Stomach (tissue), 9 donors: ENCODE measurements around the gene FAM228A. TPM values are rescaled to one million over a fixed set of nuclear protein-coding genes. Genes with fewer than 3 reads are reported as not detected.

Experiments used
- DNase-seq, 2 donors: peaks; one replicate each; pipeline versions ENCODE4 v3.0.0 to v3.0.0-alpha.2; 2013 to 2019
- H3K27ac ChIP-seq, 5 donors: fragments of 200-600 bp in 4 of 5; sonication (generic) in 4 of 5; one replicate each; pipeline ENCODE4 v1.5.1; 2013 to 2019; ENCODE audit warnings: mild to moderate bottlenecking in 1 of 5, moderate library complexity in 1 of 5
- H3K27me3 ChIP-seq, 3 donors: fragments of 200-600 bp; sonication (generic); one replicate each; pipeline ENCODE4 v1.5.1; 2017 to 2019; ENCODE audit warnings: mixed run types in 1 of 3
- H3K36me3 ChIP-seq, 4 donors: fragments of 200-600 bp; sonication (generic); 1 replicate in 3 of 4; 2 replicates in 1 of 4; pipeline ENCODE4 v1.5.1; 2016 to 2019
- H3K4me1 ChIP-seq, 4 donors: fragments of 200-600 bp; sonication (generic); one replicate each; pipeline ENCODE4 v1.5.1; 2016 to 2019
- H3K4me3 ChIP-seq, 4 donors: fragments of 200-600 bp; sonication (generic) in 3 of 4; one replicate each; pipeline ENCODE4 v1.5.1; 2016 to 2019; ENCODE audit warnings: mild to moderate bottlenecking in 1 of 4
- H3K9me3 ChIP-seq, 4 donors: fragments of 200-600 bp; sonication (generic); one replicate each; pipeline ENCODE4 v1.5.1; 2016 to 2019
- EP300 ChIP-seq: sonication (generic); formaldehyde crosslinking; IDR thresholded peaks from one replicate; pipeline ENCODE4 v1.6.1; 2017; ENCODE audit warnings: antibody characterized with exemption
- POLR2A ChIP-seq, 4 donors: fragments of 450-650 bp; IDR thresholded peaks; one replicate each; pipeline ENCODE4 v1.6.1; 2016; ENCODE audit warnings: antibody characterized with exemption in 4 of 4, control low read depth in 2 of 4, mild to moderate bottlenecking in 1 of 4, moderate library complexity in 1 of 4
- POLR2AphosphoS5 ChIP-seq, 3 donors: sonication (generic); formaldehyde crosslinking; IDR thresholded peaks; one replicate each; pipeline ENCODE4 v1.6.1; 2016; ENCODE audit warnings: antibody characterized with exemption in 3 of 3
- WGBS, 5 donors: extraction: QIAGEN DNeasy Blood & Tissue Kit in 3 of 5; methylation state at CpG; one replicate each; pipeline versions ENCODE4 v1.1.5 to v1.1.7; 2013 to 2018; 5-methylcytosine and 5-hydroxymethylcytosine counted together
- intact Hi-C: fragments of 100-400 bp; cut with DNase I; formaldehyde crosslinking; loops from one replicate; pipeline ENCODE4 v1.15.1; 2023; ENCODE audit warnings: low total_unique reads
- polyA plus RNA-seq, 3 donors: library from polyadenylated mRNA; stranded (reverse); fragments of 200-250 nt; gene quantifications; one replicate each; pipeline ENCODE4 v1.2.3, GENCODE V29; 2013
- total RNA-seq, 5 donors: library from RNA; depleted of rRNA; stranded (reverse); fragments of >200 nt; gene quantifications; one replicate each; pipeline versions ENCODE4 v1.1.0 to v1.2.3, GENCODE V29; 2014 to 2016
- TF ChIP-seq, protein P1 (sequence below), 7 experiments: fragments of 450-650 bp in 4 of 7; fragments of 200-600 bp in 3 of 7; sonication (generic) in 3 of 7; IDR thresholded peaks; one replicate each; pipeline ENCODE4 v1.5.1; 2016 to 2019; ENCODE audit warnings: antibody characterized with exemption in 7 of 7, control low read depth in 2 of 7, mild to moderate bottlenecking in 1 of 7
- donor health status: healthy with polysubstance abuse.
- donor health status: Bipolar disorder and iron deficiency.
- donor health status: healthy.

FAM228A gene
- total and polyA plus RNA-seq, 8 donors: 0.23 to 2.3 (median 1.3) TPM; not detected in 3

DNA sequence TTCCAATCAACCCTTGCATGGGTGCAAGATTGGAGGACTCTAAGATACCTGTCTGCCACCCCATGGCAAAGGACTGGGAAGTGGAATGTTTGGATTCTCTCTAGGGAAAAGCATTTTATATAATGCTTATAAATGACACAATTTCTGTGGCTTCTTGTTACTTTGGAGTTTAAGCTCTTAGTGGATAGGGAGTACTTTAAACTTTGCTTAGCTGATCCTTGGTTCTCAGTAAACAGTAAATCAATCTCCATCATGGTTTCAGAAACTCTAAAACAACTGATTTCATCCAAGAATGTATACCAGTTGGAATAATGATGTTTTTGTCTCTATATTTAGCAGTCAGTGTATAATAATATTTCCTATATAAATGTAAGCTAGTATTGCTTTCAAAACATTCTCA lies 14.1 kb upstream of the FAM228A start:
- H3K27ac ChIP-seq: no peak overlapping the region
- no peak for DNase-seq
- H3K4me3 ChIP-seq: no peak overlapping the region
- H3K27me3 ChIP-seq: no peaks in the 10 kb centered on the region
- no peaks in the 10 kb centered on the region for H3K9me3 ChIP-seq
- no peaks in the 10 kb centered on the region for H3K4me1 ChIP-seq
- intact Hi-C loops: no loop called here
- no peak for TF ChIP-seq EP300
- TF ChIP-seq POLR2AphosphoS5 (IDR thresholded peaks at IDR 0.05): no peak
- TF ChIP-seq, protein P1, sequence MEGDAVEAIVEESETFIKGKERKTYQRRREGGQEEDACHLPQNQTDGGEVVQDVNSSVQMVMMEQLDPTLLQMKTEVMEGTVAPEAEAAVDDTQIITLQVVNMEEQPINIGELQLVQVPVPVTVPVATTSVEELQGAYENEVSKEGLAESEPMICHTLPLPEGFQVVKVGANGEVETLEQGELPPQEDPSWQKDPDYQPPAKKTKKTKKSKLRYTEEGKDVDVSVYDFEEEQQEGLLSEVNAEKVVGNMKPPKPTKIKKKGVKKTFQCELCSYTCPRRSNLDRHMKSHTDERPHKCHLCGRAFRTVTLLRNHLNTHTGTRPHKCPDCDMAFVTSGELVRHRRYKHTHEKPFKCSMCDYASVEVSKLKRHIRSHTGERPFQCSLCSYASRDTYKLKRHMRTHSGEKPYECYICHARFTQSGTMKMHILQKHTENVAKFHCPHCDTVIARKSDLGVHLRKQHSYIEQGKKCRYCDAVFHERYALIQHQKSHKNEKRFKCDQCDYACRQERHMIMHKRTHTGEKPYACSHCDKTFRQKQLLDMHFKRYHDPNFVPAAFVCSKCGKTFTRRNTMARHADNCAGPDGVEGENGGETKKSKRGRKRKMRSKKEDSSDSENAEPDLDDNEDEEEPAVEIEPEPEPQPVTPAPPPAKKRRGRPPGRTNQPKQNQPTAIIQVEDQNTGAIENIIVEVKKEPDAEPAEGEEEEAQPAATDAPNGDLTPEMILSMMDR (IDR thresholded peaks at IDR 0.05): no peak
- no peak for TF ChIP-seq POLR2A (IDR thresholded peaks at IDR 0.05)
- peaks cover 0 to 17% (median 12%) of the 10 kb centered on the region in 4 donors for H3K36me3 ChIP-seq

DNA sequence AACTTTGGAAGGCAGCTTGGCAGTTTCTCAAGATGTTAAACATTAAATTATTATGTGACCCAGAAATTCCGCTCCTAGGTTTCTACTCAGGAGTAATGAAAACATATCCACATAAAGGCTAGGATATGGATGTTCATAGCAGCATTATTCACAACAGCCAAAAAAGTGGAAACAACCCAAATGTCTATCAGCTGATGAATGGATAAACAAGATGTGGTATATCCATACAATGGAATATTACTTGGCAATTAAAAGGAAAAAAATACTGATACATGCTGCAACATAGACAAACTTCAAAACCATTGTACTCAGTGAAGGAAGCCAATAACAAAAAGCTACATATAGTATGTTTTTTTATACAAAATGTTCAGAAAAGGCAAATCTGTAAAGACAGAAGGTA lies 12.4 kb upstream of the FAM228A start:
- DNase-seq: no peak
- WGBS, 5 donors: 100% methylated on average over 1 of the region's 1 CpG
- no peaks in the 10 kb centered on the region for H3K27me3 ChIP-seq
- H3K36me3 ChIP-seq: peaks cover 0 to 17% (median 12%) of the 10 kb centered on the region in 4 donors
- intact Hi-C loops: no loop called here
- TF ChIP-seq, protein P1 (IDR thresholded peaks at IDR 0.05): no peak
- TF ChIP-seq EP300 (no peak), POLR2AphosphoS5 (IDR thresholded peaks at IDR 0.05) (no peak), POLR2A (IDR thresholded peaks at IDR 0.05) (no peak)
- H3K9me3 ChIP-seq: no peaks in the 10 kb centered on the region
- H3K4me1 ChIP-seq: no peaks in the 10 kb centered on the region
- no peak overlapping the region for H3K4me3 ChIP-seq
- H3K27ac ChIP-seq: no peak overlapping the region

DNA sequence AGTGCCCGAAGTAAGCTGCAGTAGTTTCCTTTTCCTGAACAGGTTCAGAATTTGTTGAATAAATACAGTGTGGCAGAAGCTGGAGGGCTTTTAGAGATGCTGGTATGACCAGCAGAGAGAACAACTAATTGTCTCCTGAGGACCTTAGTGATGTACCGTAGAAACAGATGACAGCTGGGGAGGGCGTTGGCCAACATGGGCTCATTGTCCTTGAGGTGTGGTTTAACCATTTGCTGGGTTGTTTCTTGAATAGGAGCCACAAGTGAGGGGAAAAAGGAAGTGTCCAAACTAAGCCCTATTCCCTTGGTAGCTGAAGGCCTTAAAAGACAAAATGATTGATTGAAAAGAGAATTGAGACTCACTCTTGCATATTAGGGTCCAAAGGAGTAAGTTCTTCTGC lies 11.7 kb upstream of the FAM228A start:
- Histone ChIP-seq H3K4me3 (no peak overlapping the region), H3K36me3 (peaks cover 0 to 17% (median 12%) of the 10 kb centered on the region in 4 donors), H3K4me1 (no peaks in the 10 kb centered on the region), H3K27me3 (no peaks in the 10 kb centered on the region), H3K9me3 (no peaks in the 10 kb centered on the region), H3K27ac (no peak overlapping the region)
- 50 to 77% (median 65%) methylated on average over 2 to 3 of the region's 3 CpGs for WGBS, 5 donors
- TF ChIP-seq POLR2A (IDR thresholded peaks at IDR 0.05) (no peak), EP300 (no peak), POLR2AphosphoS5 (IDR thresholded peaks at IDR 0.05) (no peak)
- TF ChIP-seq, protein P1 (IDR thresholded peaks at IDR 0.05): no peak
- DNase-seq: no peak
- intact Hi-C loops: no loop called here

DNA sequence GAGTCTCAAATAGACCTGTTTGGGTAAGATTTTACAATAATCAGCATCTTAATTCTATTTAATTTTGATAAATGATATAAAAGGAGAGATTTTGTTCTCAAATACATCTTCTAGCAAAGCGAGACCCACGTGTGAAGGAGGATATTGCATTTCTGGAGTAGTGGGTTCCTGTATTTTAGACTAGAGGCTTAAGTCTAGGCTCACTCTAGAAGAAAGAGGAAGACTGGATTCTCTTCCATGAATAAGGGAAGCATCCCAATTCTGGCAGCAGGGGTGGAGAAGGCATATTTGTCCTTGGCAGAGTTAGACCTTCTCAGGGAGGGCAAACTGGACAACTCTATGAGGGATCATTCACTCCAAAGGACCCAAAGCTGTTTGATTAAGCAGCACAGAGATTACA lies 11.3 kb upstream of the FAM228A start:
- intact Hi-C loops: no loop called here

More for the DNA sequence above, 11.3 kb upstream of the FAM228A start:
- Histone ChIP-seq H3K9me3 (no peaks in the 10 kb centered on the region), H3K27me3 (no peaks in the 10 kb centered on the region), H3K27ac (no peak overlapping the region), H3K36me3 (peaks cover 0 to 17% (median 12%) of the 10 kb centered on the region in 4 donors), H3K4me3 (no peak overlapping the region), H3K4me1 (no peaks in the 10 kb centered on the region)
- TF ChIP-seq, protein P1 (IDR thresholded peaks at IDR 0.05): no peak
- TF ChIP-seq POLR2A (IDR thresholded peaks at IDR 0.05) (no peak), POLR2AphosphoS5 (IDR thresholded peaks at IDR 0.05) (no peak), EP300 (no peak)
- no peak for DNase-seq
- 78 to 89% (median 81%) methylated on average over 2 of the region's 2 CpGs for WGBS, 5 donors
